ENCODE results near the gene FLCN.

The FLCN gene

GRCh38 chr17:17235212-17236174, 1.5 kb downstream of the FLCN start:
- DNase-seq (ENCODE audit: extremely low read depth, low read depth): no peak
- no peak for TF ChIP-seq CTCF (IDR thresholded peaks at IDR 0.05; ENCODE audit: low read depth, low read length)

- no peak for TF ChIP-seq CTCF (IDR thresholded peaks at IDR 0.05; ENCODE audit: low read depth, low read length)
- DNase-seq (ENCODE audit: extremely low read depth, low read depth): no peak
These were observed 4.7 kb downstream of the FLCN start for GRCh38 chr17:17232303-17232621.

- no peak for TF ChIP-seq CTCF (IDR thresholded peaks at IDR 0.05; ENCODE audit: low read depth, low read length)
These were observed 5.2 kb downstream of the FLCN start for GRCh38 chr17:17231621-17232302.

GRCh38 chr17:17229416-17230384, 7.3 kb downstream of the FLCN start:
- TF ChIP-seq CTCF (IDR thresholded peaks at IDR 0.05; ENCODE audit: low read depth, low read length): no peak
- DNase-seq (ENCODE audit: extremely low read depth, low read depth): no peak

More at GRCh38 chr17:17231621-17232302, 5.2 kb downstream of the FLCN start:
- DNase-seq (ENCODE audit: extremely low read depth, low read depth): no peak

GRCh38 chr17:17228521-17229279, 8.3 kb downstream of the FLCN start:
- no peak for DNase-seq (ENCODE audit: extremely low read depth, low read depth)
- TF ChIP-seq CTCF (IDR thresholded peaks at IDR 0.05; ENCODE audit: low read depth, low read length): no peak

GRCh38 chr17:17227608-17228520, 9.1 kb downstream of the FLCN start:
- no peak for TF ChIP-seq CTCF (IDR thresholded peaks at IDR 0.05; ENCODE audit: low read depth, low read length)
- no peak for DNase-seq (ENCODE audit: extremely low read depth, low read depth)
